Stomach (tissue), 4 donors: ENCODE measurements around the gene SOAT2.

Experiments used
- EP300 ChIP-seq: sonication (generic); formaldehyde crosslinking; IDR thresholded peaks from one replicate; pipeline ENCODE4 v1.6.1; 2017; ENCODE audit warnings: antibody characterized with exemption
- POLR2A ChIP-seq, 4 donors: fragments of 450-650 bp; IDR thresholded peaks; one replicate each; pipeline ENCODE4 v1.6.1; 2016; ENCODE audit warnings: antibody characterized with exemption in 4 of 4, control low read depth in 2 of 4, mild to moderate bottlenecking in 1 of 4, moderate library complexity in 1 of 4
- POLR2AphosphoS5 ChIP-seq, 3 donors: sonication (generic); formaldehyde crosslinking; IDR thresholded peaks; one replicate each; pipeline ENCODE4 v1.6.1; 2016; ENCODE audit warnings: antibody characterized with exemption in 3 of 3
- TF ChIP-seq, protein P1 (sequence below), 7 experiments: fragments of 450-650 bp in 4 of 7; fragments of 200-600 bp in 3 of 7; sonication (generic) in 3 of 7; IDR thresholded peaks; one replicate each; pipeline ENCODE4 v1.5.1; 2016 to 2019; ENCODE audit warnings: antibody characterized with exemption in 7 of 7, control low read depth in 2 of 7, mild to moderate bottlenecking in 1 of 7

DNA sequence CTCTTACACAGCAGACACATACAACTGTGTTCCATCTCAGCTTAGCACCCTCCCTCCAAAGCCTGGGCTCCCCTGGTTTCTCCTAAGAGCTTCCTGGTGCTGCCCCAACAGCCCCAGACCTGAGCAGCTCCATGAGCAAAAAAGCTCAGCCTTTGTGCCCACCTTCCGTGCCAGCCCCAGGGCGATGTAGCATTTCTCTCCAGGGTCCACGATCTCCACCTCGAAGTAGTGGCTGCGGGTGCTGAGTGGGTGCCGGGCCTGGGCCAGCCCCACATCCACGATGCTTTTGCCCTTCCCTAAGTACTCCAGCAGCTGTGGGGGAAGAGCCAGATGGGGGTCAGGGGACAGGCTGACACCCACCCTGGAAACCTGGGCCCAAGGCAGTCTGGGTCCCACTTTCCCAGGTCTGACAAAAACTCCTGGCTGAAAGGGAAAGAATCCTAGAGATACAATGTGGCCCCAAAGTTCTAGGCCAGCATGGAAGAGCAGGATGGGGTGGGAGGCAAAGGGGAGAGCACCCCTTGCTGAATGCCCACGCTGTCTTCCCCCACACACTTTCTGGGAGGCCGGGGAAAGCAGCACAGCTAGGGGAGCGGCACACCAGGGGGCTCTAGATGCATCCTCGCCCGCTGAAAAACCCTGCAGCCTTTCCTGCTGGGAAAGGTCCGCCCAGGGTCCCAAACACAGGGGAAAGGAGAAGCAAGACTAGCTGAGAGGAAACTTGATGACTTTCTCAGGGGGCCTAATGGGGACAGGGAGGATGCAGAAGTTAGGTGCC, 35.1 kb upstream of the SOAT2 start:
- TF ChIP-seq POLR2A (IDR thresholded peaks at IDR 0.05) (no peak), POLR2AphosphoS5 (IDR thresholded peaks at IDR 0.05) (no peak), EP300 (no peak)
- TF ChIP-seq, protein P1, sequence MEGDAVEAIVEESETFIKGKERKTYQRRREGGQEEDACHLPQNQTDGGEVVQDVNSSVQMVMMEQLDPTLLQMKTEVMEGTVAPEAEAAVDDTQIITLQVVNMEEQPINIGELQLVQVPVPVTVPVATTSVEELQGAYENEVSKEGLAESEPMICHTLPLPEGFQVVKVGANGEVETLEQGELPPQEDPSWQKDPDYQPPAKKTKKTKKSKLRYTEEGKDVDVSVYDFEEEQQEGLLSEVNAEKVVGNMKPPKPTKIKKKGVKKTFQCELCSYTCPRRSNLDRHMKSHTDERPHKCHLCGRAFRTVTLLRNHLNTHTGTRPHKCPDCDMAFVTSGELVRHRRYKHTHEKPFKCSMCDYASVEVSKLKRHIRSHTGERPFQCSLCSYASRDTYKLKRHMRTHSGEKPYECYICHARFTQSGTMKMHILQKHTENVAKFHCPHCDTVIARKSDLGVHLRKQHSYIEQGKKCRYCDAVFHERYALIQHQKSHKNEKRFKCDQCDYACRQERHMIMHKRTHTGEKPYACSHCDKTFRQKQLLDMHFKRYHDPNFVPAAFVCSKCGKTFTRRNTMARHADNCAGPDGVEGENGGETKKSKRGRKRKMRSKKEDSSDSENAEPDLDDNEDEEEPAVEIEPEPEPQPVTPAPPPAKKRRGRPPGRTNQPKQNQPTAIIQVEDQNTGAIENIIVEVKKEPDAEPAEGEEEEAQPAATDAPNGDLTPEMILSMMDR (IDR thresholded peaks at IDR 0.05): no peak
